Sigmoid colon (tissue), 3 donors: Measurements from ENCODE around the gene FERD3L.

Experiments used
- POLR2A ChIP-seq, 2 donors: fragments of 450-650 bp; IDR thresholded peaks; one replicate each; pipeline ENCODE4 v1.6.1; 2016; ENCODE audit warnings: antibody characterized with exemption in 2 of 2, mild to moderate bottlenecking in 2 of 2, moderate library complexity in 2 of 2
- TF ChIP-seq, protein P1 (sequence below), 4 experiments: fragments of 450-650 bp in 3 of 4; fragments of 200-600 bp in 1 of 4; IDR thresholded peaks; one replicate each; pipeline ENCODE4 v1.5.1; 2016 to 2019; ENCODE audit warnings: antibody characterized with exemption in 4 of 4, mild to moderate bottlenecking in 3 of 4, moderate library complexity in 2 of 4

GRCh38 chr7:19110776-19111175, 34.4 kb downstream of the FERD3L start:
- TF ChIP-seq POLR2A (IDR thresholded peaks at IDR 0.05): no peak
- TF ChIP-seq, protein P1, sequence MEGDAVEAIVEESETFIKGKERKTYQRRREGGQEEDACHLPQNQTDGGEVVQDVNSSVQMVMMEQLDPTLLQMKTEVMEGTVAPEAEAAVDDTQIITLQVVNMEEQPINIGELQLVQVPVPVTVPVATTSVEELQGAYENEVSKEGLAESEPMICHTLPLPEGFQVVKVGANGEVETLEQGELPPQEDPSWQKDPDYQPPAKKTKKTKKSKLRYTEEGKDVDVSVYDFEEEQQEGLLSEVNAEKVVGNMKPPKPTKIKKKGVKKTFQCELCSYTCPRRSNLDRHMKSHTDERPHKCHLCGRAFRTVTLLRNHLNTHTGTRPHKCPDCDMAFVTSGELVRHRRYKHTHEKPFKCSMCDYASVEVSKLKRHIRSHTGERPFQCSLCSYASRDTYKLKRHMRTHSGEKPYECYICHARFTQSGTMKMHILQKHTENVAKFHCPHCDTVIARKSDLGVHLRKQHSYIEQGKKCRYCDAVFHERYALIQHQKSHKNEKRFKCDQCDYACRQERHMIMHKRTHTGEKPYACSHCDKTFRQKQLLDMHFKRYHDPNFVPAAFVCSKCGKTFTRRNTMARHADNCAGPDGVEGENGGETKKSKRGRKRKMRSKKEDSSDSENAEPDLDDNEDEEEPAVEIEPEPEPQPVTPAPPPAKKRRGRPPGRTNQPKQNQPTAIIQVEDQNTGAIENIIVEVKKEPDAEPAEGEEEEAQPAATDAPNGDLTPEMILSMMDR (IDR thresholded peaks at IDR 0.05): no peak
